Measurements from ENCODE around the gene HS6ST3. TPM values are rescaled to one million over a fixed set of nuclear protein-coding genes. Genes with fewer than 3 reads are reported as not detected.

The HS6ST3 gene
- total RNA-seq, 1 experiment from 2014 or later, result 0.11 TPM

DNA sequence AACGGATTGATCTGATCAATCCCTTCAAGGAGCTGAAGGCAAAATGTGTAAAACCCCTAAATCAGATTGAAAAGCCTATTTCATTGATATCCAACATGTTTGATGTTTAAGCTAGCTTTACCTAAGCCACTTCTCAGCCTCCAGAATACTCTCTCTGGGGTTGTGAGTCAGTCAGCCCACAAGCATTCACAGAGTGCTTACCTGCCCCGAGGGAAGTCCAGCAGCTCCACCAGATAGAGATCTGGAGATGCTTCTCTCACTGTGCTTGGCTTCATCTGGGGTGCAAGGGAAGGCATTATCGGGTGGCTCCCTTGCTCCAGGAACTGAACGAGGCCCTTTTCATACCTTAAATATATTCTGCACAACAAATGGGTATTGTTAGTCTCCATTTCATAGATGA is 744.7 kb downstream of the HS6ST3 start:
- no peak for DNase-seq
- Histone ChIP-seq H3K27me3 (ENCODE audit: low read length) (no peaks in the 10 kb centered on the region), H3K4me3 (ENCODE audit: low read length) (no peak overlapping the region), H3K4me2 (ENCODE audit: low read length) (no peak overlapping the region), H3K27ac (ENCODE audit: low read length) (no peak overlapping the region), H3K9ac (ENCODE audit: low read length) (no peak overlapping the region), H3K4me1 (ENCODE audit: insufficient read depth, low read length) (no peaks in the 10 kb centered on the region), H2AFZ (ENCODE audit: low read length) (no peak overlapping the region), H3F3A (ENCODE audit: low read length, unreplicated experiment) (no peaks in the 10 kb centered on the region), H3K9me3 (ENCODE audit: low read length) (no peaks in the 10 kb centered on the region), H4K20me1 (ENCODE audit: low read length) (no peaks in the 10 kb centered on the region), H3K9me2 (replicated peaks; ENCODE audit: low read length) (no peaks in the 10 kb centered on the region), H3K79me2 (ENCODE audit: low read length) (no peaks in the 10 kb centered on the region), H3K36me3 (ENCODE audit: low read depth, low read length) (no peaks in the 10 kb centered on the region)
- TF ChIP-seq EZH2 (IDR thresholded peaks at IDR 0.05; ENCODE audit: low read length, unreplicated experiment) (no peak), EZH2phosphoT487 (IDR thresholded peaks at IDR 0.05; ENCODE audit: borderline replicate concordance, low read length) (no peak)
- TF ChIP-seq, protein P1, sequence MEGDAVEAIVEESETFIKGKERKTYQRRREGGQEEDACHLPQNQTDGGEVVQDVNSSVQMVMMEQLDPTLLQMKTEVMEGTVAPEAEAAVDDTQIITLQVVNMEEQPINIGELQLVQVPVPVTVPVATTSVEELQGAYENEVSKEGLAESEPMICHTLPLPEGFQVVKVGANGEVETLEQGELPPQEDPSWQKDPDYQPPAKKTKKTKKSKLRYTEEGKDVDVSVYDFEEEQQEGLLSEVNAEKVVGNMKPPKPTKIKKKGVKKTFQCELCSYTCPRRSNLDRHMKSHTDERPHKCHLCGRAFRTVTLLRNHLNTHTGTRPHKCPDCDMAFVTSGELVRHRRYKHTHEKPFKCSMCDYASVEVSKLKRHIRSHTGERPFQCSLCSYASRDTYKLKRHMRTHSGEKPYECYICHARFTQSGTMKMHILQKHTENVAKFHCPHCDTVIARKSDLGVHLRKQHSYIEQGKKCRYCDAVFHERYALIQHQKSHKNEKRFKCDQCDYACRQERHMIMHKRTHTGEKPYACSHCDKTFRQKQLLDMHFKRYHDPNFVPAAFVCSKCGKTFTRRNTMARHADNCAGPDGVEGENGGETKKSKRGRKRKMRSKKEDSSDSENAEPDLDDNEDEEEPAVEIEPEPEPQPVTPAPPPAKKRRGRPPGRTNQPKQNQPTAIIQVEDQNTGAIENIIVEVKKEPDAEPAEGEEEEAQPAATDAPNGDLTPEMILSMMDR (conservative IDR thresholded peaks at IDR 0.05; ENCODE audit: low read depth, low read length), result no peak
- POLR2A ChIA-PET (ENCODE audit: unreplicated experiment), result no interaction called here
- intact Hi-C loops (cut with micrococcal nuclease), result no loop called here
- CTCF ChIA-PET, result no interaction called here
- no TSS peak for BruUV-seq (replicated peaks)
- ATAC-seq, result no peak

DNA sequence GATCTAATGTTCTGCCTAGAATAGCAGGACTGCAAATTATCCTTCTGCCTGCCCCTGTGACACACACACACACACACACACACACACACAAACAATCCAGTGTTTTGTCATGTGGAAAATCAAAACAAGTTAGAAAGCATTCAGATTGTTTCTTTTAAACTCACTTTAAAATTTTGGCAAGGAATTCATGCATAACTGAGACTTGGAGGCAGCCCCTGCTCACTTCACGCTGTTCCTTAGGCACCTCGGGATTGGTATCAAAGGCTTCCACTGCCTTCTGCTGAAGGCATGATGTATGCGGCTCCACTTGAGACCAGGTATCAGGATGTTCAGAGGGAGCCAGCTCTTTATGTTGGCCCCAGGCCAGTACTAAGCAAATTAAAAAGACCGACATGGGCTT is 745.6 kb downstream of the HS6ST3 start:
- no peaks in the 10 kb centered on the region for H3K4me1 ChIP-seq (ENCODE audit: insufficient read depth, low read length)
- H3K9me2 ChIP-seq (replicated peaks; ENCODE audit: low read length), result no peaks in the 10 kb centered on the region
- no peaks in the 10 kb centered on the region for H3K79me2 ChIP-seq (ENCODE audit: low read length)
- BruUV-seq (replicated peaks), result no TSS peak
- CTCF ChIA-PET, result no interaction called here
- H2AFZ ChIP-seq (ENCODE audit: low read length), result no peak overlapping the region
- H3K9ac ChIP-seq (ENCODE audit: low read length), result no peak overlapping the region
- H3K36me3 ChIP-seq (ENCODE audit: low read depth, low read length), result no peaks in the 10 kb centered on the region
- TF ChIP-seq EZH2phosphoT487 (IDR thresholded peaks at IDR 0.05; ENCODE audit: borderline replicate concordance, low read length) (no peak), EZH2 (IDR thresholded peaks at IDR 0.05; ENCODE audit: low read length, unreplicated experiment) (no peak)
- TF ChIP-seq, protein P1 (conservative IDR thresholded peaks at IDR 0.05; ENCODE audit: low read depth, low read length), result no peak
- POLR2A ChIA-PET (ENCODE audit: unreplicated experiment), result no interaction called here
- H4K20me1 ChIP-seq (ENCODE audit: low read length), result no peaks in the 10 kb centered on the region
- H3F3A ChIP-seq (ENCODE audit: low read length, unreplicated experiment), result no peaks in the 10 kb centered on the region
- no peaks in the 10 kb centered on the region for H3K9me3 ChIP-seq (ENCODE audit: low read length)
- ATAC-seq, result no peak
- no peaks in the 10 kb centered on the region for H3K27me3 ChIP-seq (ENCODE audit: low read length)
- no peak for DNase-seq
- H3K27ac ChIP-seq (ENCODE audit: low read length), result no peak overlapping the region
- intact Hi-C loops (cut with micrococcal nuclease), result no loop called here
- H3K4me3 ChIP-seq (ENCODE audit: low read length), result no peak overlapping the region
- no peak overlapping the region for H3K4me2 ChIP-seq (ENCODE audit: low read length)

DNA sequence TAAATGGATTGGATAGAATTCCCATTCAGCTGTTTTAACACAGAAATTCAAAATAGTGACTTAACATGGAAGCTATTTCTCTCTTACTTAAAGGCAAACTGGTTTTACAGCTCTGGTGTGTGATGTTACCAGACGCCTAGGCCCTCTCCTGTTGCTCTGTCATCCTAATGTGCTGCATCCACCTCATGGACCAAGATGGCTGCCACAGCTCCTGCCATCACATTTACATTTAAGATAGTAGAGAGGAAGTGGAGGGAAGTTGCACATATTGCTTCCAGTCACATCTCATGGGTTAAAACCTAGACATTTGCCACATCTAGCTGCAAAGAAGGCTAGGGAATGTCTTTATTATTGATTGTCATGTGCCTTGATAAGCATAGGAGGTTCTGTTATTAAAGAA is 746.8 kb downstream of the HS6ST3 start:
- Histone ChIP-seq H3K9me2 (replicated peaks; ENCODE audit: low read length) (no peaks in the 10 kb centered on the region), H2AFZ (ENCODE audit: low read length) (no peak overlapping the region), H3K4me3 (ENCODE audit: low read length) (no peak overlapping the region), H3K9ac (ENCODE audit: low read length) (no peak overlapping the region), H3K4me2 (ENCODE audit: low read length) (no peak overlapping the region), H3K36me3 (ENCODE audit: low read depth, low read length) (no peaks in the 10 kb centered on the region), H4K20me1 (ENCODE audit: low read length) (no peaks in the 10 kb centered on the region), H3K27ac (ENCODE audit: low read length) (no peak overlapping the region), H3K9me3 (ENCODE audit: low read length) (no peaks in the 10 kb centered on the region), H3K27me3 (ENCODE audit: low read length) (no peaks in the 10 kb centered on the region), H3F3A (ENCODE audit: low read length, unreplicated experiment) (no peaks in the 10 kb centered on the region), H3K4me1 (ENCODE audit: insufficient read depth, low read length) (no peaks in the 10 kb centered on the region), H3K79me2 (ENCODE audit: low read length) (no peaks in the 10 kb centered on the region)
- ChIA-PET POLR2A (ENCODE audit: unreplicated experiment) (no interaction called here), CTCF (no interaction called here)
- no TSS peak for BruUV-seq (replicated peaks)
- ATAC-seq (no peak), DNase-seq (no peak)
- no peak for TF ChIP-seq EZH2 (IDR thresholded peaks at IDR 0.05; ENCODE audit: low read length, unreplicated experiment)
- intact Hi-C loops (cut with micrococcal nuclease), result no loop called here

All from PC-3 (cell line).